Measurements from ENCODE around the gene PSAPL1. TPM values are rescaled to one million over a fixed set of nuclear protein-coding genes. Genes with fewer than 3 reads are reported as not detected.

The PSAPL1 gene

DNA sequence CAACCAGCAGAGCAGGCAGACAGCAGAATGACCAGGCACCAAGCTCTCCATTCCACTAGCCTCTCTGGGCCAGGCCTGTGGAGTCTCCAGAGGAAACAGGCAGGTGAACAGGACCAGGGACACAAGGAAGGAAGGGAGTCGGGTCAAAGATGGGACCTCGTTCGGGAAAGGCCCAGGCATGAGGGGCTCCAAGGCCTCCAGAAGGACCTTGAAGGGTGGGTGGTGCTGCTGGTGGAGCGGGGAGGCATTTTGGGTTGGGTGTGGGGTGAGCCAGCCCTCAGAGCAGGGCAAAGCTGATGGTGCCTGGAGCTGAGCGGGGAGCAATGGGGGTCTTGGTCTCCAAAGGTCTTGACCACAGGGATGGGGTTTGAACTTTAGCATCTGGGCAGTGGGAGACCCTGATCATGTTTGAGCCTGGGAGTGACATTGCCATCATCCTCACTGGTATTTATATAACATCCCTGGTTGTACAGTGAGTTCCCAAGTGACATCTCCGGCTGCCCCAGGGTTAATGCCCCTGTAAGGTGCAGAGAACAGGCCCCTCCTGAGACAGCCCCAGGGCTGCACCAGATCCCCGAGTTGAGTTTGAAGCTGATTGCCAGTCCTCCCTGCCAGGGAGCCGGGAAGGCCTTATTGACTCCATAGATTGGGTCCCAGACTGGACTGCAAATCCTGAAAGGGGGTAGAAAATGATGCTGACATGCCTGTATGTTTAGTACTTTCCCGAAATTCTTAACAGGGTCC is 52.7 kb downstream of the PSAPL1 start:
- Histone ChIP-seq H3K27ac (replicated peaks) (no peak overlapping the region), H3K27me3 (ENCODE audit: insufficient read depth, poor library complexity, severe bottlenecking) (no peaks in the 10 kb centered on the region), H3K4me3 (replicated peaks; ENCODE audit: insufficient read depth, low read length) (no peak overlapping the region)
- DNase-seq (ENCODE audit: low read depth in 1 of 2, low spot score in 1 of 2) = no peak
- TF ChIP-seq GABPA (IDR thresholded peaks at IDR 0.05; ENCODE audit: low read depth) (no peak), POLR2AphosphoS5 (IDR thresholded peaks at IDR 0.05; ENCODE audit: low read depth) (no peak), SPI1 (IDR thresholded peaks at IDR 0.05; ENCODE audit: borderline replicate concordance, low read depth) (no peak)
- TF ChIP-seq, protein P1, sequence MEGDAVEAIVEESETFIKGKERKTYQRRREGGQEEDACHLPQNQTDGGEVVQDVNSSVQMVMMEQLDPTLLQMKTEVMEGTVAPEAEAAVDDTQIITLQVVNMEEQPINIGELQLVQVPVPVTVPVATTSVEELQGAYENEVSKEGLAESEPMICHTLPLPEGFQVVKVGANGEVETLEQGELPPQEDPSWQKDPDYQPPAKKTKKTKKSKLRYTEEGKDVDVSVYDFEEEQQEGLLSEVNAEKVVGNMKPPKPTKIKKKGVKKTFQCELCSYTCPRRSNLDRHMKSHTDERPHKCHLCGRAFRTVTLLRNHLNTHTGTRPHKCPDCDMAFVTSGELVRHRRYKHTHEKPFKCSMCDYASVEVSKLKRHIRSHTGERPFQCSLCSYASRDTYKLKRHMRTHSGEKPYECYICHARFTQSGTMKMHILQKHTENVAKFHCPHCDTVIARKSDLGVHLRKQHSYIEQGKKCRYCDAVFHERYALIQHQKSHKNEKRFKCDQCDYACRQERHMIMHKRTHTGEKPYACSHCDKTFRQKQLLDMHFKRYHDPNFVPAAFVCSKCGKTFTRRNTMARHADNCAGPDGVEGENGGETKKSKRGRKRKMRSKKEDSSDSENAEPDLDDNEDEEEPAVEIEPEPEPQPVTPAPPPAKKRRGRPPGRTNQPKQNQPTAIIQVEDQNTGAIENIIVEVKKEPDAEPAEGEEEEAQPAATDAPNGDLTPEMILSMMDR (IDR thresholded peaks at IDR 0.05; ENCODE audit: insufficient read depth, low read length) = no peak
- TF ChIP-seq, protein P2, sequence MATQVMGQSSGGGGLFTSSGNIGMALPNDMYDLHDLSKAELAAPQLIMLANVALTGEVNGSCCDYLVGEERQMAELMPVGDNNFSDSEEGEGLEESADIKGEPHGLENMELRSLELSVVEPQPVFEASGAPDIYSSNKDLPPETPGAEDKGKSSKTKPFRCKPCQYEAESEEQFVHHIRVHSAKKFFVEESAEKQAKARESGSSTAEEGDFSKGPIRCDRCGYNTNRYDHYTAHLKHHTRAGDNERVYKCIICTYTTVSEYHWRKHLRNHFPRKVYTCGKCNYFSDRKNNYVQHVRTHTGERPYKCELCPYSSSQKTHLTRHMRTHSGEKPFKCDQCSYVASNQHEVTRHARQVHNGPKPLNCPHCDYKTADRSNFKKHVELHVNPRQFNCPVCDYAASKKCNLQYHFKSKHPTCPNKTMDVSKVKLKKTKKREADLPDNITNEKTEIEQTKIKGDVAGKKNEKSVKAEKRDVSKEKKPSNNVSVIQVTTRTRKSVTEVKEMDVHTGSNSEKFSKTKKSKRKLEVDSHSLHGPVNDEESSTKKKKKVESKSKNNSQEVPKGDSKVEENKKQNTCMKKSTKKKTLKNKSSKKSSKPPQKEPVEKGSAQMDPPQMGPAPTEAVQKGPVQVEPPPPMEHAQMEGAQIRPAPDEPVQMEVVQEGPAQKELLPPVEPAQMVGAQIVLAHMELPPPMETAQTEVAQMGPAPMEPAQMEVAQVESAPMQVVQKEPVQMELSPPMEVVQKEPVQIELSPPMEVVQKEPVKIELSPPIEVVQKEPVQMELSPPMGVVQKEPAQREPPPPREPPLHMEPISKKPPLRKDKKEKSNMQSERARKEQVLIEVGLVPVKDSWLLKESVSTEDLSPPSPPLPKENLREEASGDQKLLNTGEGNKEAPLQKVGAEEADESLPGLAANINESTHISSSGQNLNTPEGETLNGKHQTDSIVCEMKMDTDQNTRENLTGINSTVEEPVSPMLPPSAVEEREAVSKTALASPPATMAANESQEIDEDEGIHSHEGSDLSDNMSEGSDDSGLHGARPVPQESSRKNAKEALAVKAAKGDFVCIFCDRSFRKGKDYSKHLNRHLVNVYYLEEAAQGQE (IDR thresholded peaks at IDR 0.05; ENCODE audit: insufficient replicate concordance, low read depth) = no peak

DNA sequence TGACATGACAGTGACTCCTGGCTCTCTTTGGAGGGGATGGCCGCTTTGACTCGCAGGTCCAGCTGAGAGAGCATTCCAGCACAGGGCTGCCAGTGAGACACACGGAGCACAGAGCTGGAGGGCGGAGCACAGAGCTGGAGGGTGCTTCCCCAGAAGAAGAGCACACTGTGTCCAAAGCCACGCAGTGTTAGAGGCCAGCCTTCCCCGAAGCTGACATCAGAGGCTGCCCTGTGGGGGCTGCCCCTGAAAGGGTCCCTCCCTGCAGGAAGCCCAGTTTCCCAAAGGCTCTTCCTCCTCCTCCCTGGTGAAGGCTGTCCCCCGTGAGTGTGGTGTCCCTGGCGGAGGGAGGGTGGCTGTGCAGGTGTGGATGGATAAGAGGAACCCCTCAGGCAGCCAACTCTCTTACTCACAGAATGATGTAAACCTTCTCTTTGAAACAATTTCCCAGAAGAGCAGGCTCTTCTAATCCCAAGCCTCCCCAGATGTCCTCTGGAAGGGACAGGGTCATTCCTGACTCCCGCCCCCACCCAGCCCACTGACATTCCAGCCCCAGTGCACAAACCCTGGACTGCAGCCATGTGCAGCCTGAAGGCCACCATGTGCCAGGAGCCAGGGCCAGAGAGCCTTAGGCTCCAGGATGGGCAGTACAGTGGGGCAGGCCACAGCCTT is 53.4 kb downstream of the PSAPL1 start:
- Histone ChIP-seq H3K27ac (replicated peaks) (no peak overlapping the region), H3K27me3 (ENCODE audit: insufficient read depth, poor library complexity, severe bottlenecking) (no peaks in the 10 kb centered on the region), H3K4me3 (replicated peaks; ENCODE audit: insufficient read depth, low read length) (no peak overlapping the region)
- no peak for DNase-seq (ENCODE audit: low read depth in 1 of 2, low spot score in 1 of 2)
- TF ChIP-seq POLR2AphosphoS5 (IDR thresholded peaks at IDR 0.05; ENCODE audit: low read depth) = no peak

Small RNA genes lying within 50 kb of the gene (microRNA-seq; reads per million reads assigned to microRNA genes)
- gene MIR4274 = not detected
